22Rv1 (cell line): ENCODE data around the gene SEC16A.

ENCODE experiments used
- ZFX ChIP-seq: fragments of 450-650 bp; IDR thresholded peaks from 2 replicates; pipeline ENCODE4 v1.6.1; 2017; ENCODE audit warnings: antibody characterized with exemption, borderline replicate concordance
- TF ChIP-seq, protein P1 (sequence below): fragments of 450-650 bp; IDR thresholded peaks from 2 replicates; pipeline ENCODE4 v1.5.1; 2017; ENCODE audit warnings: mild to moderate bottlenecking

GRCh38 chr9:136525841-136526499 lies 43.1 kb upstream of the SEC16A start:
- TF ChIP-seq, protein P1, sequence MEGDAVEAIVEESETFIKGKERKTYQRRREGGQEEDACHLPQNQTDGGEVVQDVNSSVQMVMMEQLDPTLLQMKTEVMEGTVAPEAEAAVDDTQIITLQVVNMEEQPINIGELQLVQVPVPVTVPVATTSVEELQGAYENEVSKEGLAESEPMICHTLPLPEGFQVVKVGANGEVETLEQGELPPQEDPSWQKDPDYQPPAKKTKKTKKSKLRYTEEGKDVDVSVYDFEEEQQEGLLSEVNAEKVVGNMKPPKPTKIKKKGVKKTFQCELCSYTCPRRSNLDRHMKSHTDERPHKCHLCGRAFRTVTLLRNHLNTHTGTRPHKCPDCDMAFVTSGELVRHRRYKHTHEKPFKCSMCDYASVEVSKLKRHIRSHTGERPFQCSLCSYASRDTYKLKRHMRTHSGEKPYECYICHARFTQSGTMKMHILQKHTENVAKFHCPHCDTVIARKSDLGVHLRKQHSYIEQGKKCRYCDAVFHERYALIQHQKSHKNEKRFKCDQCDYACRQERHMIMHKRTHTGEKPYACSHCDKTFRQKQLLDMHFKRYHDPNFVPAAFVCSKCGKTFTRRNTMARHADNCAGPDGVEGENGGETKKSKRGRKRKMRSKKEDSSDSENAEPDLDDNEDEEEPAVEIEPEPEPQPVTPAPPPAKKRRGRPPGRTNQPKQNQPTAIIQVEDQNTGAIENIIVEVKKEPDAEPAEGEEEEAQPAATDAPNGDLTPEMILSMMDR: no peak
- TF ChIP-seq ZFX: no peak
